M059J (cell line): ENCODE results near the gene P2RX6. TPM values are rescaled to one million over a fixed set of nuclear protein-coding genes. Genes with fewer than 3 reads are reported as not detected.

Experiments
- DNase-seq: peaks from one replicate; pipeline ENCODE4 v3.0.0-alpha.2; 2012; ENCODE audit warnings: low read depth
- total RNA-seq: library from RNA; depleted of rRNA; stranded (reverse); fragments of >200 nt; shearing (Covaris generic); gene quantifications from 2 replicates; pipeline ENCODE4 v1.2.3, GENCODE V29; 2014; rRNA removed

Gene P2RX6
- 2.1 and 3.6 TPM in 2 replicates for total RNA-seq

DNA sequence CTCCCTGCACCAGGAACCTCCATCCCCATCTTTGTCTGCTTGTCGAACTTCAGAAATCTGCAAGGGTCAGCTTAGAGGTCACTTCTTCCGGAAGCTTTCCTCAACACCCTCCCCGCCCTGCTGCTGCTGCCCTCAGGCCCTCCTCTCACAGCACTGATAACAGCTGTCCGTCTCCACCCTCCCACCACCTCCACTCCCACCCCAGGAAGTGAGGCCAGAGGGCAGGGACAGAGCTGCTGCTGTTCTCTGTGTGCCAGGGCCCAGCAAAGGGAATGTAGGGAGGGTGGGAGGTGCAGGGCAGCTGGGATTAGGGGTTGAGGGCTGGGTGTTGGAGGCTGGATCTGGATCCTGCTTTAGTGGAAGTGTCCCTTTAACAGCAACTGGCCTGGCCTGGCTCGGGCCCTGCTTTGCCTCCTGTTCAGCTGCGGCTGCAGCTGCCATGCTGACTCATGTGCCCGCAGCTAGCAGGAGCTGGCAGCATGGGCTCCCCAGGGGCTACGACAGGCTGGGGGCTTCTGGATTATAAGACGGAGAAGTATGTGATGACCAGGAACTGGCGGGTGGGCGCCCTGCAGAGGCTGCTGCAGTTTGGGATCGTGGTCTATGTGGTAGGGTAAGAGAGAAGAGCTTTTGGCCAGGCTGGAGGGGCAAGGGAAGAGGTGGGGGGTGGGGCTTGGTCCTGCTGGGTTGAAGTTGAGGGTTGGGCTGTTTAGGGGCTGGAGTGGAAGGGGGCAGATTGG, at the start of gene P2RX6:
TSS of gene P2RX6 (plus strand) at position 440 of the 740 bp plus-strand sequence. CDS start at position 450, 10 bp downstream.
- peak; percentile 71 for DNase-seq

DNA sequence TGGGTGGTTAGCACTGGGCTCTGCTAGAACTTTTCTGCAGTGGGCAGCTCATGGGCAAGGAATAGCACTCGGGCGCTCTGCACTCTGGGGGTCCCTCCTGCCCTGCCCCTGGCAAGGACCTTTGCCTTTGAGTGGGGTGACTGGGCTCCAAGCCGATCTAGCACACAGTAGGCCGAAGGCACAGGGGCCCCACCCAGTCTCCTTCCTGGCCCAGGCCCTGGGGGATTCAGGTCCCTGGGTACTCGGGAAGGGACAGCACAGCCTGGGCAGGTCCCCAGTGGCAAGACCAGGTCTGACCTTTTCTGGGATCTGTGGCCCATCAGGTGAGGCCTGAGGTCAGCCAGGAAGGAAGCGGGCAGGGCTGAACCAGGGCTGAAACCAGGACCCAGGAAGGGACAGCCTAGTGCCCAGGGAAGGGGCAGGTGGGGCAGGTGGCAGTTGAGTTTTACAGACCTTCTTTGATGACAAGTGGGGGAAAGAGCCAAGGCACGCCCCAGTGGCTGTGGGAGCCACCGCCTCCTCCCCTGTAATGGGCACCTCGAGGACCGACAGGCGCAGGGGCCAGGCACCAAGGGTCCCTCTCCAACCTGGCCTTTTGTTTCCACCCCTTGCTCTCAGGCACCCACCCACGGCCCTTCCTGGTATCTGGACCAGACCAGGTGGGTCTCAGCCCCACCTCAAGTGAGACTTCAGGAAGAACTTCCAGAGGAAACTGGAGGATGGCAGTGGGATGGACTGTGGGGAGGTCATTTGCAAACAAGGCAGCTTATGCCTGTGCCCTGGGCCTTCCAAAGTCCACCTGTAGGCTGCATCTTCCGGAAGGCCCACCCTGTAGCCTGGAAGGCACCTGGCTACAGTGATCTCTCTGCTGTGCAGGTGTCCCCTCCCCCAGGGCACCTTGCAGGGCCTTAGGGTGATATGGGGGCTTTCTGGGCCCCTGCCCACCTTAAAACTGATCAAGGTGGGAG, 48.8 kb upstream of the P2RX6 start:
- no peak for DNase-seq

DNA sequence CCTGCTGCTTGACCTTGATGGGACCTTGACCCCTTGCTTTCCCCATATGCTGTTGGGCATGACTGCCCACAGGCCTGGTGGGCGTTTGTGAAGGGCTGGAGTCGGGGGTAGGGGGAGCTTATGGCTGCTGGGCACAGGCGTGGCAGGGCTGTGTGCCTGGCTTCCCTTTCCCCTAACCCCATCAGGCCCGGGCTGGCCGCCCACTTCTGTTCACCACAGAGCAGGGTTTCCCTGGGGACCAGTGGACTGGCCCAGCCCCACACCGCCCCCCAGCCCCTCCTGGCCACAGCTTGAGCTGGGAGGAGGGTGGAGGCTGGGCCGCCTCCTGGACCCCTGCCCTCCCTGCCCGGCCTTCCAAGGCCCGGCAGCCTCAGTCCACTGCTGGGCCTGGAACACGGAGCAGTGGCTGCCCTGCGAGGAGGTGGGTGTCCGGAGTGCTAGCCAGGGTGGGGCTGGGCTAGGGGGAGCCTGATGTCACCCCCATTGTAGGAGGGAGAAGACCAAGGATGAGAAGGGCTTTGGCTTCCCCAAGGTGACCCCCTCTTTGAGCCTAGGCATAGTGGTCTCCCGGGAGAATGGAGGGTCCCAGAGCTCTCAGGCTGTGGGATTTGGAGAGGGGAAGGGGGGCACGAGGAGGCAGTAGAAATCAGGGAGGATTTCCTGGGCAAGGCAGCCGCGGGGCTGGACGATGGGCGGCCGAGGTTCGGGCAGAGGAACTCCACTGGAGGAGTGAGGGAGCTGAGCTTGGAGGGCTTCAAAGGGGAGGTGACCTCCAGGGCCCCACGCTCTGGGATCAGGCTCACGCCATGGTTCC, 47.9 kb upstream of the P2RX6 start, which contains the start of gene AIFM3:
TSS of gene AIFM3 (plus strand) at position 373 of the 814 bp plus-strand sequence. CDS start 690 bp downstream, outside the sequence.
- no peak for DNase-seq

DNA sequence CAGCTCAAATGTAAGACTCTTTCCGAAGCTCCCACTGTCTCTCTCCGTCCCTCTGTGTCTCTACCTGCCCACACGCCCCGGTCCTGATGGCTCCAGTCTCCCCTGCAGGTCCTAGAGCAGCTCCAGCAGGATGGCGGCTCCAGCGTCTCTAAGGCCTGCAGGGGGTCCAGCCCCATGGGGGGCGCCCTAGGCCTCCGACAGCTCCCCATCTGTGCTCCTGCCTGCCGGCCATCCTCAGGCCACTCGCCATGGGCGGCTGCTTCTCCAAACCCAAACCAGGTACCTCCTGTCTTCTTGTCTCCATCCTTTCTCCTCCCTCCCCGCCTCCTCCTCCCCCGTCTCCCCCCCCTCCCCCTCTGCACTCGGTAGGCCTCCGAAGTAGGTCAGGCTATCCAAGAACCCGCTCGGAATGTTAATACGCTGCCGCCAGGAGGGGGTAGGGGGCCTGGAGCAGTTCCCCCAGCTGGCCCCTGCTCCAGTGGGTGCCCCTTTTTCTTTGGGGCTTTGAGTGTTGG, 47.2 kb upstream of the P2RX6 start:
- no peak for DNase-seq

DNA sequence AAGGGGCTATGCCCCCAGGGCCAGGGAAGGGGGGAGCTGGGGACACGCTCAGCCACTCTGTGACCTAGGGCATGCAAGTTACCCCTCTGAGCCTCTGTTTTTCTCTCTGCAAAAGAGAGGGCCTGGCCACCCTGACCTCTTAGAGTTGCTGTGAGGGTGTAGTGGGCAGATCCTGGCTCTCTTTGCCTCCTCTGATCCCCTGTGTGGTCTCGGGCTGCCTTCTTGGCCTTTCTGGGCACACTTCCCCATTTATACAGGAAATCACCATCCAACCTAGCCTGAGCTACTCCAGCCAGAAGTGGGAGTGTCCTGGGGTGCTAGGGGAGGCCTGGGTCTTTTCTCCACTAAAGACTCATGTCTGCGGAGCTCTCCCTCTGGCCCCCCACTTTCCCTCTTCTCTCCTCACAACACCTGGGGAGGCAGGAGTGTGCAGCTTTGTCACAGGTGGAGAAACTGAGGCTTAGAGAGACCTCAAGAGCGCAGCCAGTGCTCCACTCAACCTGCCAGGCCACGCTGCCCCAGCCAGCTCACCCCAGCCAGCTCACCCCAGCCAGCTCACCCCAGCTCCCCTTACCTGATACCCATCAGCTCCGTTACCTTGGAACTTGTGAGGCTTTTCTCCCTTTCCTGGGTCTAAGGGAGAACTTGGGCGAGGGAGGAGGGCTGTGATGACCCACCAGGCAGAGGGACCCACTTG, 46.5 kb upstream of the P2RX6 start:
- DNase-seq = no peak

DNA sequence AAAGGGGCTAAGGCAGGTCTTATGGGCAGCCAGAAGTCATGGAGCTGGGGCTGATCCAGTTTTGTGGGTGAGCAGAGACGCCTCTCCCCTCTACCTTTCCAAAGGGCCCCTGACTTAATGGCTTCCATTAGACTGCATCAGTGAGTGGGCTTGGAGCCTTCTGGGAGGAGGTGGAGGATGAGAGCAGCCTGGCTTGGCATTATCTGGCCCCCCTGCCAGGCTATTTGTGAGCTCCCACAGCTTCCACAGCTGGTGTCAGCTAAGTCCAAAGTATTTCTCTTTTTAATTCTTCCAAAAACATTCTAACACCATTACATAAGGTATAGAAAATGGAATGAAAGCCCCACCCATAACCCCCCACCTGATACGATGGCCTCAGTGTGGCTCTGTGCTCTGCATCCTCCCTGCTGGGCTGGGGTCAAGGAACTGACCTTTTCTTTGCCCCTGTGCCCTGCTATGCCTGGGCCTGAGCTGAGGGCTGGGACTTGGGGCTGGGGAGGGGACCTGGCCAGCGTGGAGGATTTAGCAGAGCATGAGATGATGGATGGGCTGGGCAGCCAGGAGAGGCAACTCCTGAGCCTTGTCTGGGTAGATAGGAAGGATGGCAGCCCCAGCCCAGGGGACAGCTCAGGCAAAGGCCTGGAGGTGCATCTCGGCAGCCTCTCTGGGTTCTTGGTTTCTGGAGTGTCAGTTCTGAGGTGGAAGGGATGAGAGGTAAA, 43.9 kb upstream of the P2RX6 start:
- no peak for DNase-seq

DNA sequence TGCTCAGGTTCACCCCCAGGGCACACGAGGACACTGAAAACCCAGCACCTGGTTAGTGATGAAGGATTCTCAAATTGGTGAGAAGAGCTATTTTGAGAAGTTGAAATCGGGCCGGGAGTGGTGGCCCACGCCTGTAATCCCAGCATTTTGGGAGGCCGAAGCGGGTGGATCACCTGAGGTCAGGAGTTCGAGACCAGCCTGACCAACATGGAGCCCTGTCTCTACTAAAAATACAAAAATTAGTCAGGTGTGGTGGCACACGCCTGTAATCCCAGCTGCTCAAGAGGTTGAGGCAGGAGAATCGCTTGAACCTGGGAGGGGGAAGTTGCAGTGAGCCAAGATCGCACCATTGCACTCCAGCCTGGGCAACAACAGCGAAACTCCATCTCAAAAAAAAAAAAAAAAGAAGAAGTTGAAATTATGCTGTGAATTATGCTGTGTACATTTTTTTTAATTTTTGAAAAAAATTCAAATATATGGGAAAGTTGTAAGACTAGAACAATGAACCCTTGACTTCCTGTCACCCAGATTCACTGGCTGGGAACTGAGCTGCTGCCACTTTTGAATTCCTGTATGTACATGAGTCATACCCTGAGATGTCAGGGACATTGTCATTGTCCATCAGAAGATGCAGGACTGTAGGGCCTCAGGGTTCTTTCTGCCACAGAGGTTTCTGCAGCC, 42.8 kb upstream of the P2RX6 start:
- DNase-seq = peak; percentile 58

DNA sequence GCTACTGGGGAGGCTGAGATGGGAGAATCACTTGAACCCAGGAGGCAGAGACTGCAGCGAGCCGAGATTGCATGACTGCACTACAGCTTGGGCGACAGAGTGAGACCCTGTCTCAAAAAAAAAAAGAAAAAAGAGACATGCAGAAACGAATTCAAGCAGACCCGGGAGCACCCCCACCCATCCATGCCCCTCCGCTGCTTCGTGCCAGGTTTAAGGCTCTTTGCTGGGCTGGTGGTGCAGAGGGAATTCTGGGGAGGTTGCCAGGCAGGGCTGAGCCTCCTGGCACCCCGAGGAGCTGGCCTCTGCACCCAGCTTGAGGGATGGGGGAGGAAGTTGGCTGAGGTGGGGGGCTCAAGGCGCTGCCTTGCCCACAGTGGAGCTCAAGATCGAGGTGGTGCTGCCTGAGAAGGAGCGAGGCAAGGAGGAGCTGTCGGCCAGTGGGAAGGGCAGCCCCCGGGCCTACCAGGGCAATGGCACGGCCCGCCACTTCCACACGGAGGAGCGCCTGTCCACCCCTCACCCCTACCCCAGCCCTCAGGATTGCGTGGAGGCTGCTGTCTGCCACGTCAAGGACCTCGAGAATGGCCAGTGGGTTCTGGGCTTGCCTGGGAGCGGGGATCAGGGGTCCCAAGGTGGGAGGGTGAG, 41.9 kb upstream of the P2RX6 start:
- DNase-seq = no peak

DNA sequence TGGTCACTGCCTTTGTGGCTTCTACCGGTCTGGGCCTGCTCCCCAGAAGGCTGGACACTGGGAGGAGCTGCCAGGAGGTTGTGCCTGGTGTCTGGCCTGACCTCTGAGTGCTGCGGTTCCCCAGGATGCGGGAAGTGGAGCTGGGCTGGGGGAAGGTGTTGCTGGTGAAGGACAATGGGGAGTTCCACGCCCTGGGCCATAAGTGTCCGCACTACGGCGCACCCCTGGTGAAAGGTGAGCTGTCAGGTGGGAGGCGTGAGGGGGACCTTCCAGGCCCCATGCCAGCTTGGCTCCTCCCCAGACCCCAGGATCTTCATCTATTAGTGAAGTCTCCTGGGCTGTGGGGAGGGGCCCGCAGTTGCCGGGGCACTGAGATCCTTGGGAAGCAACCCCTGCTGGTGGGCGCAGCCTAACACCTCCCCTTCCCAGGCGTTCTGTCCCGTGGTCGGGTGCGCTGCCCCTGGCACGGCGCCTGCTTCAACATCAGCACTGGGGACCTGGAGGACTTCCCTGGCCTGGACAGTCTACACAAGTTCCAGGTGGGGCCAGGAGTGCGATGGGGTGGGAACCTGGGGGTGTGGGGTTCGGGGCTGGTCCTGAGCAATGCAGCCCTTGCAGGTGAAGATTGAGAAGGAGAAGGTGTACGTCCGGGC, 41.2 kb upstream of the P2RX6 start:
- DNase-seq = no peak

DNA sequence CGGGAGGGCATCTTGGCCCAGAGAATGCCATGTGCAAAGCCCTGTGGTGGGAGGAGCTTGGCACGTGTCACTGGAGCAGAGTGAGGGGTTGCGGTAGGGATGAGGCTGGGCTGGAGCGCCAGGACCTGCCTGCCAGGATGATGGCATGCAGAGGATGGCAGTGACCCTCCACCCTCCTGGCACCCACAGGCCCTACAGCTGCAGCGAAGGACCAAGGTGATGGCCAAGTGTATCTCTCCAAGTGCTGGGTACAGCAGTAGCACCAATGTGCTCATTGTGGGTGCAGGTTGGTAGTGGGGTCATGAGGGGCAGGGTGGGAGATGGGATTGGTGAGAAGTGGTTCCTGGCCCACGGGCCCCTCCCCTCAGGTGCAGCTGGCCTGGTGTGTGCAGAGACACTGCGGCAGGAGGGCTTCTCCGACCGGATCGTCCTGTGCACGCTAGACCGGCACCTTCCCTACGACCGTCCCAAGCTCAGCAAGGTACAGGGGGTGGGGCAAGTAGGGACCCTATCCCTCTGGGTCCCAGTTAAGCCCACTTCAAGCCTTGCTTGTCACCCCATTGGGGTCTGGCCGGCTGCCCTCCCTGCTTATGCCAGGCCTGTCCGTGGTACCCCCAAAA, 40.5 kb upstream of the P2RX6 start:
- DNase-seq = no peak

DNA sequence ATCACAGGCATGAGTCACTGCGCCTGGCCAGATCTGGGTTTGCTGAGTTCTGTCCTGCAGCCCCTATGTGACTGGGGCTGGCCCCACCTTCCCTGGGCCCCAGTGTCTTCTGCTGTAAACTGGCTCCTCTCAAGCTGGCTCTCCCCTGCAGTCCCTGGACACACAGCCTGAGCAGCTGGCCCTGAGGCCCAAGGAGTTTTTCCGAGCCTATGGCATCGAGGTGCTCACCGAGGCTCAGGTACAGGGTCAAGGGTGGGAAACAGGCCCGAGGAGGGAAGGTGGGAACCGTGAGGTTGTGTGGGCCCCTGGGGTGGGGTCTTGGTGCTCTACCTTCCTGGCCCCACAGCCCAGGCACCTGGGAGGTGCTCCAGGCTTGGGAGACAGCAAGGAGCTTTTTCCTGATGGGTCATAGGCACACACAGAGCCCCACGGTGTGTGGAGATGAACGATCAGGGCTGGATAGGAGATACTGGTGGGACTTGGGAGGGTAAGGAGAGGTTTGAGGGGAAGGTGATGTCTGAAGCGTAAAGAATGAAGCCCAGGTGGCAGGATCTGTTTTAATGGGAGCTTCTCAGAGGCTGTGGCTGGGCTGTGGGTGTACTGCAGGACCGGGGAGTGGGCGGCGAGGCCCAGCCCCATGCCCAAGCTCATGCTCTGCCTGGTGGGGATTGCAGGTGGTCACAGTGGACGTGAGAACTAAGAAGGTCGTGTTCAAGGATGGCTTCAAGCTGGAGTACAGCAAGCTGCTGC, 39.2 kb upstream of the P2RX6 start:
- DNase-seq = no peak

DNA sequence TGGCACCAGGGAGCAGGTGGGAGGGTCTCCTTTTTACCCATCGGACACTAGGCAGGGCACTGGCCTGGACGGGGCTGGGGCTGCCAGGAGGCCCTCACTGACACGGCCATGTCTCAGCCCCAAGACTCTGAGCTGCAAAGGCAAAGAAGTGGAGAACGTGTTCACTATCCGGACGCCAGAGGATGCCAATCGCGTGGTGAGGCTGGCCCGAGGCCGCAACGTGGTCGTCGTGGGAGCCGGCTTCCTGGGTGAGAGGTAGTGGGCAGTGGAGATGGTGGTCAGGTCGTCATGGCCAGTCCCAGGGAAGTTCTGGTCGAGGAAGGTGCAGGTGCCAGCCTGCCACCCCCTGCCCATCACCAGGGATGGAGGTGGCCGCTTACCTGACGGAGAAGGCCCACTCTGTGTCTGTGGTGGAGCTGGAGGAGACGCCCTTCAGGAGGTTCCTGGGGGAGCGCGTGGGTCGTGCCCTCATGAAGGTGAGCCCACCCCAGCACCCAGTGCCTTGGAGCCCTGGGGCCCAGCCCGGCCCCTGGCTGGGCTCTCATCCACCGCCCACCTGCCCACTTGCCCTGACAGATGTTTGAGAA, 38.6 kb upstream of the P2RX6 start:
- DNase-seq = no peak

DNA sequence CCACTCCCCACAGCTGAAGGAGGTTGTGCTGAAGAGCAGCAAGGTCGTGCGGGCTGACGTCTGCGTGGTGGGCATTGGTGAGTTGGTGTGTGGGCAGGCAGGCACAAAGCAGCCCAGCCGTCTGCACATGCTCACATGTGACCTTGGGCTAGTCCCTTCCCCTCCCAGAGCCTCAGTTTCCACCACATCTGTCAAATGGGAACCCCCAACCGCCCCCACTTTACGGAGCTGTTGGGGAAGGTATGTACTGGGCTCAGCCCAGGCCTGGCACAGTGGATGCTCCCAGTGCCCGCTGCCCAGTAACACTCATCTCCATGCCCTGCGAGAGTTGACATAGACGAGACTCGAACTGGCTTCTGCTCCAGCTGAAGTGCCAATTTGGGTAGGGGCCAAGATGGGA, 37.9 kb upstream of the P2RX6 start:
- DNase-seq = no peak

DNA sequence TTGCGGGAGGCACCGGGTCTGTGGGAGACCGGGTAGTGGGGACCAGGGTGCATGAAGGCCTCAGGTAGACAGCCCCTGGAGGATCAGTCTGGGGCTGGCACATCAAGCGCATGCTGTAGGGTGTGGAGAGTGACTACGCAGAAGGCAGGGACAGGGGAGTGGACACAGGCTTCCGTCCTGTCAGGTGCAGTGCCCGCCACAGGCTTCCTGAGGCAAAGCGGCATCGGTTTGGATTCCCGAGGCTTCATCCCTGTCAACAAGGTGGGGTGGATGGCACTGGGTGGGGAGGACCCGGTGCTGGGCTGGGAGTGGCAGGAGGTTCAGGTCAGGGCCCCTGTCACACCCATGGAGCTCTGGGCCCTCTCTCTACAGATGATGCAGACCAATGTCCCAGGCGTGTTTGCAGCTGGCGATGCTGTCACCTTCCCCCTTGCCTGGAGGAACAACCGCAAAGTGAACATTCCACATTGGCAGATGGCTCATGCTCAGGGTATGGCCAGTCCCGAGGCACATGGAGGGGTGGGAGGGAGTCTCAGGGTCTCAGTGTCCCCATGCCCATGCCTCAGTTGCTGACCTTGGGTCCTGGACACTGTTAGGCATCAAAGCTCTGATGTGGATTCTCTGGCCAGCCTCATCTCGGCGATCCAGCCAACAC, 37.3 kb upstream of the P2RX6 start:
- DNase-seq = no peak

DNA sequence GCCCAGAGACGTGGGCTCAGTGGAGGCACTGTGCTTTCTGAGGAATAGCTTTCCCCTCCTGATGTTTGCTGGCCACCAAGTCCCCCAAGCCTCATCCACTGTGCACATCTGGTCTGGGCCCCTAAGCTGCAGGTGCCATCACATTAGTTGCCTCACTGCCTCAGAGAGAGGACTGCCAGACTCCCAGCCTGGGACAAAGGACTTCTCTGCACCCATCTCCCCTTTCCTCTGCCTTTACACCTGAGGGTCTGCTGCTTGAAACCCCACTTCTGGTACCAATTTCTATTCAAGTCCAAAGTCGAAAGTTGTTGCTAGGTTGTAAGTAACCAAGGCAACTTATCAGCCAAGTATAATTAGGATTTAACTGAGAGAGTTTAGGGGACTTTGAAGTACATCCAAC, 36.5 kb upstream of the P2RX6 start:
- no peak for DNase-seq

DNA sequence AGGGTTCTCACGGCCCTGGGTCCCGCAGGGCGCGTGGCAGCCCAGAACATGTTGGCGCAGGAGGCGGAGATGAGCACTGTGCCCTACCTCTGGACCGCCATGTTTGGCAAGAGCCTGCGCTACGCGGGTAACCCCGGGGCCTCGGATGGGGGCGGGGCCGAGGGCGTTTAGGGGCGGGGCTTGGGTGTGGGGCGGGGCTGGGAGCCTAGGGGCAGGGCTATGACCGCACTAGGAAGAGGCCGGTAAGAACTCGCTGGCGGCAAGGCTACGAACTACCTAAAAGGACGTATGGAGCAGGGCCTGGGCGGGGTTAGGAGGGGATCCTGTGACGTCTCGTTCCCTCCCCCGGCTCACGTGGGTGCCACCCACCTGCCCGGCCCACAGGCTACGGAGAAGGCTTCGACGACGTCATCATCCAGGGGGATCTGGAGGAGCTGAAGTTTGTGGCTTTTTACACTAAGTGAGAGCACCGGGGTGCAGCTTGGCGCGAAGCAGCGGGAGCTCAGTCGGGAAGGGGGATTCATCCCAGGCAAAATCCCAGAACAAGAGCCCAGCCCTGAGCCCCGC, 35.6 kb upstream of the P2RX6 start:
- no peak for DNase-seq
